ENCODE results near the gene FBN1. TPM values are rescaled to one million over a fixed set of nuclear protein-coding genes. Genes with fewer than 3 reads are reported as not detected.

The FBN1 gene
- total and polyA plus RNA-seq, 10 of the 15 experiments (the other 5 are each of a cell fraction or from before 2014, with no cell fraction given): 2.2 to 15.3 (median 7.0) TPM

DNA sequence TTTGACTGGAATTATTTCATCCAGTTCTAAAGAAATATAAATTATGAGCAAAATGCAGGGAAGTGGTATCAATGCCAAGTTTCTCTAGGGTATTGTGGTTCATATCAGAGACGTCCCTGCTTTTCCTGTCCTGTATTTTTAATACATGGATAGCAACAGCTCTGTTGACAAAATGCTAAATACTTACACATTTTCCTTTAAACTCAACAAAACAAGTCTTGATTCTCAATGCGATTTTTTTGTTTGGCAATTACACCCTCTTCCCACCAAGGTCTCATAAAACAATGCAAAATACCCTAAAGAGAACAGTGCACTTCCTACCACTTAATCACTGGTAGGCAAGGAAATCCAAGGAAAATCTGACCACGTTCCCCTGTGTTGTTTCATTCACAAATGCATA is 194.3 kb downstream of the FBN1 start:
- DNase-seq (ENCODE audit: low read depth, low spot score) (no peak), FAIRE-seq (no peak), ATAC-seq (no peak)
- POLR2A ChIA-PET: no interaction called here
- Histone ChIP-seq H3K4me3 (no peak overlapping the region), H3K27me3 (replicated peaks in 1 of 2; ENCODE audit: control insufficient read depth in 2 of 2, insufficient read depth in 2 of 2, low read length in 1 of 2) (no peaks in the 10 kb centered on the region), H3K79me2 (ENCODE audit: control insufficient read depth, insufficient read depth, low read length) (no peaks in the 10 kb centered on the region), H3K9ac (ENCODE audit: control insufficient read depth, insufficient read depth, low read length) (no peak overlapping the region), H4K20me1 (ENCODE audit: control insufficient read depth, insufficient read depth) (no peaks in the 10 kb centered on the region), H3K27ac (ENCODE audit: control insufficient read depth, insufficient read depth) (no peak overlapping the region), H3K4me1 (ENCODE audit: control insufficient read depth, insufficient read depth, low read length) (no peaks in the 10 kb centered on the region), H2AFZ (ENCODE audit: control insufficient read depth, low read depth, low read length) (no peak overlapping the region), H3K36me3 (ENCODE audit: control insufficient read depth in 2 of 2, insufficient read depth in 2 of 2, low read length in 1 of 2) (no peaks in the 10 kb centered on the region; a peak in 1 of 4 replicates), H3K4me2 (ENCODE audit: control insufficient read depth, insufficient read depth) (no peak overlapping the region), H3K9me3 (replicated peaks; ENCODE audit: control insufficient read depth, insufficient read depth, low read length) (no peaks in the 10 kb centered on the region)
- RAD21 ChIA-PET (ENCODE audit: unreplicated experiment): no interaction called here
- intact Hi-C loops (cut with micrococcal nuclease; ENCODE audit: unreplicated experiment) (no loop called here), in situ Hi-C loops (cut with MboI) (no loop called here)
- TF ChIP-seq, protein P1, sequence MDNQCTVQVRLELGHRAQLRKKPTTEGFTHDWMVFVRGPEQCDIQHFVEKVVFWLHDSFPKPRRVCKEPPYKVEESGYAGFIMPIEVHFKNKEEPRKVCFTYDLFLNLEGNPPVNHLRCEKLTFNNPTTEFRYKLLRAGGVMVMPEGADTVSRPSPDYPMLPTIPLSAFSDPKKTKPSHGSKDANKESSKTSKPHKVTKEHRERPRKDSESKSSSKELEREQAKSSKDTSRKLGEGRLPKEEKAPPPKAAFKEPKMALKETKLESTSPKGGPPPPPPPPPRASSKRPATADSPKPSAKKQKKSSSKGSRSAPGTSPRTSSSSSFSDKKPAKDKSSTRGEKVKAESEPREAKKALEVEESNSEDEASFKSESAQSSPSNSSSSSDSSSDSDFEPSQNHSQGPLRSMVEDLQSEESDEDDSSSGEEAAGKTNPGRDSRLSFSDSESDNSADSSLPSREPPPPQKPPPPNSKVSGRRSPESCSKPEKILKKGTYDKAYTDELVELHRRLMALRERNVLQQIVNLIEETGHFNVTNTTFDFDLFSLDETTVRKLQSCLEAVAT (IDR thresholded peaks at IDR 0.05): no peak
- TF ChIP-seq, protein P2, sequence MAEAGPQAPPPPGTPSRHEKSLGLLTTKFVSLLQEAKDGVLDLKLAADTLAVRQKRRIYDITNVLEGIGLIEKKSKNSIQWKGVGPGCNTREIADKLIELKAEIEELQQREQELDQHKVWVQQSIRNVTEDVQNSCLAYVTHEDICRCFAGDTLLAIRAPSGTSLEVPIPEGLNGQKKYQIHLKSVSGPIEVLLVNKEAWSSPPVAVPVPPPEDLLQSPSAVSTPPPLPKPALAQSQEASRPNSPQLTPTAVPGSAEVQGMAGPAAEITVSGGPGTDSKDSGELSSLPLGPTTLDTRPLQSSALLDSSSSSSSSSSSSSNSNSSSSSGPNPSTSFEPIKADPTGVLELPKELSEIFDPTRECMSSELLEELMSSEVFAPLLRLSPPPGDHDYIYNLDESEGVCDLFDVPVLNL (IDR thresholded peaks at IDR 0.05; ENCODE audit: low read depth, low read length): no peak
- TF ChIP-seq EZH2 (IDR thresholded peaks at IDR 0.05; ENCODE audit: borderline replicate concordance, control insufficient read depth, low read depth, low read length): no peak
- no peak for TF ChIP-seq LARP7 (IDR thresholded peaks at IDR 0.05)
- TF ChIP-seq IKZF2 (IDR thresholded peaks at IDR 0.05): no peak
- no peak for TF ChIP-seq HDAC6 (IDR thresholded peaks at IDR 0.05; ENCODE audit: unreplicated experiment)
- TF ChIP-seq YBX1 (IDR thresholded peaks at IDR 0.05): no peak
- TF ChIP-seq ZSCAN29 (IDR thresholded peaks at IDR 0.05): no peak
- TF ChIP-seq, protein P3, sequence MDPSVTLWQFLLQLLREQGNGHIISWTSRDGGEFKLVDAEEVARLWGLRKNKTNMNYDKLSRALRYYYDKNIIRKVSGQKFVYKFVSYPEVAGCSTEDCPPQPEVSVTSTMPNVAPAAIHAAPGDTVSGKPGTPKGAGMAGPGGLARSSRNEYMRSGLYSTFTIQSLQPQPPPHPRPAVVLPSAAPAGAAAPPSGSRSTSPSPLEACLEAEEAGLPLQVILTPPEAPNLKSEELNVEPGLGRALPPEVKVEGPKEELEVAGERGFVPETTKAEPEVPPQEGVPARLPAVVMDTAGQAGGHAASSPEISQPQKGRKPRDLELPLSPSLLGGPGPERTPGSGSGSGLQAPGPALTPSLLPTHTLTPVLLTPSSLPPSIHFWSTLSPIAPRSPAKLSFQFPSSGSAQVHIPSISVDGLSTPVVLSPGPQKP (IDR thresholded peaks at IDR 0.05; ENCODE audit: low read depth, low read length): no peak
- TF ChIP-seq ATF7 (IDR thresholded peaks at IDR 0.05; ENCODE audit: low read depth): no peak
- no peak for TF ChIP-seq FOS (IDR thresholded peaks at IDR 0.05; ENCODE audit: borderline replicate concordance, extremely low read depth, insufficient read length)
- TF ChIP-seq MTA3 (IDR thresholded peaks at IDR 0.05; ENCODE audit: borderline replicate concordance, low read length): no peak
- no peak for TF ChIP-seq CBFB (IDR thresholded peaks at IDR 0.05; ENCODE audit: low read depth)
- TF ChIP-seq, protein P4, sequence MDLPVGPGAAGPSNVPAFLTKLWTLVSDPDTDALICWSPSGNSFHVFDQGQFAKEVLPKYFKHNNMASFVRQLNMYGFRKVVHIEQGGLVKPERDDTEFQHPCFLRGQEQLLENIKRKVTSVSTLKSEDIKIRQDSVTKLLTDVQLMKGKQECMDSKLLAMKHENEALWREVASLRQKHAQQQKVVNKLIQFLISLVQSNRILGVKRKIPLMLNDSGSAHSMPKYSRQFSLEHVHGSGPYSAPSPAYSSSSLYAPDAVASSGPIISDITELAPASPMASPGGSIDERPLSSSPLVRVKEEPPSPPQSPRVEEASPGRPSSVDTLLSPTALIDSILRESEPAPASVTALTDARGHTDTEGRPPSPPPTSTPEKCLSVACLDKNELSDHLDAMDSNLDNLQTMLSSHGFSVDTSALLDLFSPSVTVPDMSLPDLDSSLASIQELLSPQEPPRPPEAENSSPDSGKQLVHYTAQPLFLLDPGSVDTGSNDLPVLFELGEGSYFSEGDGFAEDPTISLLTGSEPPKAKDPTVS (IDR thresholded peaks at IDR 0.05; ENCODE audit: low read depth, low read length): no peak
- no peak for TF ChIP-seq MYB (IDR thresholded peaks at IDR 0.05; ENCODE audit: borderline replicate concordance, low read depth, low read length)
- TF ChIP-seq CBX3 (IDR thresholded peaks at IDR 0.05; ENCODE audit: borderline replicate concordance, low read depth): no peak
- TF ChIP-seq POU2F2 (IDR thresholded peaks at IDR 0.05; ENCODE audit: borderline replicate concordance, low read depth, low read length): no peak
- no peak for TF ChIP-seq IRF4 (IDR thresholded peaks at IDR 0.05; ENCODE audit: low read depth, low read length)
- no peak for TF ChIP-seq IKZF1 (conservative IDR thresholded peaks at IDR 0.05)
- SMC1A ChIA-PET (ENCODE audit: uncharacterized antibody, unreplicated experiment): no interaction called here
- WGBS (ENCODE audit: insufficient coverage, insufficient replicate concordance, low lambda C conversion rate, missing lambda C conversion rate): 62% methylated on average over 3 of the region's 3 CpGs
- CTCF ChIA-PET: interaction anchor here (0.7 to 2.7 kb wide), 2 partner anchors 10 to 772 kb away, joined by 3 to 7 read pairs; no protein-coding TSS in a partner anchor
- BruUV-seq (replicated peaks): no TSS peak
